ENCODE data around the gene PGAP3.
"Not testable (repeated sequence)": the region's sequence is repeated elsewhere in the genome, so short reads cannot be mapped to it uniquely, and the experiment has no call there.

PGAP3 gene

GRCh38 chr17:39687546-39688474 lies at the start of gene PGAP3:
Gene PGAP3, minus strand, starts transcription at chr17:39688057. Its CDS starts 43 bp downstream, at chr17:39688014.
- DNase-seq (ENCODE audit: low read depth, low spot score) = peak; percentile 75

- no peak for DNase-seq (ENCODE audit: low read depth, low spot score)
These were observed 49.4 kb upstream of the PGAP3 start for GRCh38 chr17:39737206-39737759.

- no peak for DNase-seq (ENCODE audit: low read depth, low spot score)
These were observed 48.7 kb upstream of the PGAP3 start for GRCh38 chr17:39736319-39737165.

GRCh38 chr17:39735882-39736281 lies 48.0 kb upstream of the PGAP3 start:
- no peak for DNase-seq (ENCODE audit: low read depth, low spot score)

- DNase-seq (ENCODE audit: low read depth, low spot score) = no peak
These were observed 44.7 kb upstream of the PGAP3 start for GRCh38 chr17:39732586-39732985.

GRCh38 chr17:39730095-39730921 lies 42.5 kb upstream of the PGAP3 start, which contains the start of gene MIEN1:
Gene MIEN1, minus strand, starts transcription at chr17:39730532. Its CDS starts 37 bp downstream, at chr17:39730495.
- DNase-seq (ENCODE audit: low read depth, low spot score) = no peak

GRCh38 chr17:39729280-39729851 lies 41.5 kb upstream of the PGAP3 start:
- DNase-seq (ENCODE audit: low read depth, low spot score) = no peak

- DNase-seq (ENCODE audit: low read depth, low spot score) = no peak
These were observed 39.7 kb upstream of the PGAP3 start for GRCh38 chr17:39727556-39727955.

GRCh38 chr17:39726617-39727016 lies 38.8 kb upstream of the PGAP3 start:
- no peak for DNase-seq (ENCODE audit: low read depth, low spot score)

GRCh38 chr17:39725923-39726322 lies 38.1 kb upstream of the PGAP3 start:
- DNase-seq (ENCODE audit: low read depth, low spot score) = not testable (repeated sequence)

- no peak for DNase-seq (ENCODE audit: low read depth, low spot score)
These were observed 36.9 kb upstream of the PGAP3 start for GRCh38 chr17:39724731-39725130.

GRCh38 chr17:39722965-39723848 lies 35.4 kb upstream of the PGAP3 start:
- no peak for DNase-seq (ENCODE audit: low read depth, low spot score)

- DNase-seq (ENCODE audit: low read depth, low spot score) = no peak
These were observed 34.2 kb upstream of the PGAP3 start for GRCh38 chr17:39722104-39722503.

GRCh38 chr17:39719563-39720355 lies 31.9 kb upstream of the PGAP3 start:
- DNase-seq (ENCODE audit: low read depth, low spot score) = no peak

GRCh38 chr17:39717660-39718059 lies 29.8 kb upstream of the PGAP3 start:
- DNase-seq (ENCODE audit: low read depth, low spot score) = no peak

- no peak for DNase-seq (ENCODE audit: low read depth, low spot score)
These were observed 29.2 kb upstream of the PGAP3 start for GRCh38 chr17:39716879-39717536.

- DNase-seq (ENCODE audit: low read depth, low spot score) = no peak
These were observed 28.4 kb upstream of the PGAP3 start for GRCh38 chr17:39716073-39716818.
